Fibroblast of mammary gland (primary cell): ENCODE measurements around the gene TNNI3K.
A peak's percentile ranks its signal among the peaks of the same experiment; 100 is the strongest.

Source experiments
- DNase-seq: peaks from one replicate; pipeline ENCODE4 v3.0.0-alpha.2; 2010; ENCODE audit warnings: low read depth
- H3K4me3 ChIP-seq: 2 replicates; pipeline ENCODE4 v1.5.1; 2011; ENCODE audit warnings: low read depth, mild to moderate bottlenecking, low read length, moderate library complexity; ENCODE audit not compliant: control insufficient read depth
- CTCF ChIP-seq: conservative IDR thresholded peaks from 2 replicates; pipeline ENCODE4 v1.5.1; 2011; ENCODE audit warnings: low read depth, low read length, inconsistent platforms; ENCODE audit not compliant: control insufficient read depth, insufficient read depth

The TNNI3K gene

GRCh38 chr1:74504933-74505512, 269.8 kb downstream of the TNNI3K start:
- H3K4me3 ChIP-seq = no peak overlapping the region
- TF ChIP-seq CTCF = no peak
- DNase-seq = no peak

- TF ChIP-seq CTCF = no peak
- no peak for DNase-seq
- H3K4me3 ChIP-seq = no peak overlapping the region
Observed at GRCh38 chr1:74505928-74506710, 270.9 kb downstream of the TNNI3K start.

GRCh38 chr1:74508449-74508848, 273.3 kb downstream of the TNNI3K start:
- no peak for TF ChIP-seq CTCF
- DNase-seq = no peak
- H3K4me3 ChIP-seq = no peak overlapping the region

GRCh38 chr1:74512170-74512915, 277.2 kb downstream of the TNNI3K start, which contains the start of gene LRRC53:
Gene LRRC53 (minus strand): TSS chr1:74512611. CDS start chr1:74483349, 29,262 bp downstream.
- no peak for TF ChIP-seq CTCF
- H3K4me3 ChIP-seq = no peak within 1 kb of the TSS
- DNase-seq = no peak

- TF ChIP-seq CTCF = no peak
- DNase-seq = peak; percentile 44
- no peak overlapping the region for H3K4me3 ChIP-seq
Observed at GRCh38 chr1:74513411-74514300, 278.5 kb downstream of the TNNI3K start.

- H3K4me3 ChIP-seq = no peak overlapping the region
- TF ChIP-seq CTCF = no peak
- no peak for DNase-seq
Observed at GRCh38 chr1:74517599-74518051, 282.4 kb downstream of the TNNI3K start.
